Stimulated activated CD8-positive, alpha-beta memory T cell treated with anti-CD3 and anti-CD28 coated beads, Interleukin-15, amount 100 ng/mL, for 4 hours (primary cell): ENCODE results near the gene TSPOAP1.

Source experiments
- DNase-seq, 2 donors: peaks; one replicate each; pipeline ENCODE4 v3.0.0-alpha.2; 2020; ENCODE audit warnings: low read depth in 2 of 2

The TSPOAP1 gene

GRCh38 chr17:58304750-58305486 lies 23.7 kb downstream of the TSPOAP1 start:
- DNase-seq = no peak

- no peak for DNase-seq
Measured at GRCh38 chr17:58303971-58304749, 24.4 kb downstream of the TSPOAP1 start.

DNA sequence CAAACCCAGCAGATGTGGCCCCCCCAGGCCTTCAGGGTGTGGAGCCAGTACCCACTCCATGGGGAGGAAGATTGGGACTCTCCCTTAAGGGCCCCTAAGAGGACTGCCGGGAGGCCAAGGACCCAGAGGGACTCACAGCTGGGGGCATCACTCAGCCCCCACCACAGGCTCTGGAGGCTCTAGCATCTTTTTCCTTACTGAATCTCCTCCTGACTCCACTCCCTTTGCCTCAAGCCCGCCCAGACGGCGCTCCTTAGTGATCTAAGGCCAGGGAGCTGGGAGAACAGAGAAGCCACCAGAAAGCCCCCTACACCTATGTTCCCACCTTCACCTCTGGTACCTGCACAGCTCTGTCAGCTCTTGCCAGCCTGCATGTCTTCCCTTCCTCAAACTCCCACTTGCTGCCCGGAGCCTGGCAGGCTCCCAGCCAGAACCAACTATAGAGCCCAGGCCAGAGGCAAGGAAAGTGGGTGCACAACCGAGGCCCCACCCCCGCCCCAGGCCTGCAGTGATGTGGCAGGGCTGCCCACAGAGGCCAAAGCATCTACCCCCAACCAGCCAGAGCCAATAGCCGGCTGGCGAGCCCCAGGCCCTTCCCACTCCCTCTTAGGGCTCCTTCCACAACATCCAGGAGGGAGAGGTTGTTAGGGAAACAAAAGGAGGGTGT lies 25.5 kb downstream of the TSPOAP1 start:
- no peak for DNase-seq

DNA sequence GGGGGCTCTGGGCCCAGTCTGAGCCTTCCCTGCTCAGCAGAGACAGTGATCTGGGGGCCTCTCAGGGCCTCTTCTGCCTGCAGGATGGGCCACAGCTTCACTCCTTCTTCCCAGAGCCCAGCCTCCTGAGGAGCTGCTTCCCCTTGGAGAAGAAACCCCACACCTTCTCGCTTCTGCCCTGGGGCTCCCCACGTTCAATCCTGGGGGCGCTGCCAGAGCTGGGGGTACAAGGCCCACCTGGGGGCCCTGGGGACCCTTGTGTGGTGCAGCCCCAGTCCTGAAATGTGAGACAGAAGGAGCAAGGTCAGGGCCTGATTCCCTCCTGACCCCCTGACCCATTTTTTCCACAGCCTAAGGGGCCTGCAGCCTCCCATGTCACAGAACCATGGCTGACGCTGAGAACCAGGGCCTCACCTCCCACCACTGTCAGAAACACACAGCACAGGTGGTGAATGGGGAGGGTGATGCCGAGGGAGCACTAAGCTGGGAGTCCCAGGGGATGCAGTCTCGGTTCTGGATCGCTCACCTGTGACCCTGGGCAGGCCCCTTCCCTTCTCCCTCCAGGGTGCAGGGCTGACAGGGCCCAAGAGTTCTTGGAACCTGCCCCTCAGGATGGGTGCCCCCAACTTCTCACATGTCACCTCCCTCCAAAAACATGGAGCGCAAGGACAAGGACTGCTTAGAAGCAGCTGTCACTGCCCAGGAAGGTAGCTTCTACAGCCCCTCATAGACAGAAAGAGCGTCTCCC lies 26.2 kb downstream of the TSPOAP1 start:
- DNase-seq = no peak

DNA sequence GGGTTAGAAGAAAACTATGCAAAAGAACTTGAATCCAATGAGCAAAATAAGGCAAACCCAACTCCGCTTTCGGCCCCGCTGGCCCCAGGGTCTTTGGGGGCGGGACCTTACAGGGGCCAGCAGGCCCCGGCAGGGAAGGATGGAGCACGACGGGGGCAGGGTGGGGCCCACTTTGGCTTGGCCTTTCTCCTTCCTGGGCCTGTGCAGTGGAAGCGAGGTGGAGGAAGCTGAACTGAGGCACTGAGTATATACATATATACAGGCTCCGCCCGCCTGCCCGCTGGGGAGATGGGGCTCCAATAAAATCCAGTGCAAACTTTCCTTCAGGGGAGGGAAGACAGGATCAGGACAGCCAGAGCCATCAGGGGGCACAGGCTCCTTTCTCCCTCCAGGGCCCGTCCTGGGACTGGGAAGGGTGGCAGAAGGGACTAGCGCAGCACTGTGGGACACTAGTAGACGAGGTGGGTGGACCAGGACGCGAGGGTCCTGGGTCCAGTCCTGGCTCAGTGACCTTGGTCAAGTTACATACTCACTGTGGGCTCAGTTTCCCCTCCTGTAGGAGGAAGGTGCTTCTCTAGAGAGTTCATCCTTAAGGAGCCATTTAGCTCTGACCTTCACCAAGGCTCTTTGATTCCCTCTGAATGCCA lies 27.0 kb downstream of the TSPOAP1 start:
- no peak for DNase-seq

GRCh38 chr17:58300336-58300735 lies 28.3 kb downstream of the TSPOAP1 start:
- DNase-seq = no peak

DNA sequence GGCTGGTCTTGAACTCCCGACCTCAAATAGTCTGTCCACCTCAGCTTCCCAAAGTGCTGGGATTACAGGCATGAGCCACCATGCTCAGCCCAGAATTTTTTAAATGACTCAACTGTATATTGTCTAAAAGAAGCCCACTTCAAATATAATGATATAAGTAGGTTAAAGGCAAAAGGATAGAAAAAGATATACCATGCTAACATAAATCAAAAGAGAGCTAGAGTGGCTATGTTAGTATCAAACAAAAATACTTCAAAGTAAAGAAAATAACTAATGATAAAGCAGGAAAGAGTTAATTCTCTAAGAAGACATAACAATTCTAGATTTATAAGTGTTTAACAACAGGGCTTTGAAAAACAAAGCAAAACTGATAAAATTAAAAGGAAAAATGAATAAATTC lies 34.6 kb downstream of the TSPOAP1 start:
- no peak for DNase-seq

DNA sequence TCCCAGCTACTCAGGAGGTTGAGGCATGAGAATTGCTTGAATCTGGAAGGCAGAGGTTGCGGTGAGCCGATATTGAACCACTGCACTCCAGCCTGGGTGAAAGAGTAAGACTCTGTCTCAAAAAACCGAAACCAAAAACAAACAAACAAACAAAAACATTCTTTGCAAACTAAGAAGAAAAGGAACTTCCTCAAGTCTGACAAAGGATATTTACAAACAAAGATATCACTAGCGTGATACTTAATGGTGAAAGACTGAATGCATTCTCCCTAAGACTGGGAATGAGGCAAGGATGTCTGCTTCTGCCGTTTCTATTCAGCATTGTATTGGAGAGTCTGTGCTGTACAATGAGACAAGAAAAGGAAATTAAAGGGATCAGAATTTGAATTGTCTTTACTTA lies 37.3 kb downstream of the TSPOAP1 start:
- no peak for DNase-seq

- no peak for DNase-seq
Measured at GRCh38 chr17:58289869-58290268, 38.7 kb downstream of the TSPOAP1 start.

DNA sequence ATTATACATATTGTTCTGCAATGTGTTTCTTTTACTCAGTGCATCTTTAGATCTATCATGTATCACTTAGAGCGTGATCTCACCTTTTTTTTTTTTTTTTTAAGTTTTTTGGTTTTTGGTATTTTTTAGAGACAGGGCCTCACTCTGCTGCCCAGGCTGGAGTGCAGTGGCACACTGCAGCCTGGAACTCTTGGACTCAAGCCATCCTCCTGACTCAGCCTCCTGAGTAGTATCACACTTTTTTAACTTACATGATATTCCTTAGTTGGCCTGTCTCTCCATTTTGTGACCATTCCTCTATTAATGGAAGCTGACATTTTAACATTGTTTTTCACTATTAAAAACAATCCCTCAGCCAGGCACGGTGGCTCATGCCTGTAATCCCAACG lies 43.2 kb downstream of the TSPOAP1 start:
- DNase-seq = no peak

DNA sequence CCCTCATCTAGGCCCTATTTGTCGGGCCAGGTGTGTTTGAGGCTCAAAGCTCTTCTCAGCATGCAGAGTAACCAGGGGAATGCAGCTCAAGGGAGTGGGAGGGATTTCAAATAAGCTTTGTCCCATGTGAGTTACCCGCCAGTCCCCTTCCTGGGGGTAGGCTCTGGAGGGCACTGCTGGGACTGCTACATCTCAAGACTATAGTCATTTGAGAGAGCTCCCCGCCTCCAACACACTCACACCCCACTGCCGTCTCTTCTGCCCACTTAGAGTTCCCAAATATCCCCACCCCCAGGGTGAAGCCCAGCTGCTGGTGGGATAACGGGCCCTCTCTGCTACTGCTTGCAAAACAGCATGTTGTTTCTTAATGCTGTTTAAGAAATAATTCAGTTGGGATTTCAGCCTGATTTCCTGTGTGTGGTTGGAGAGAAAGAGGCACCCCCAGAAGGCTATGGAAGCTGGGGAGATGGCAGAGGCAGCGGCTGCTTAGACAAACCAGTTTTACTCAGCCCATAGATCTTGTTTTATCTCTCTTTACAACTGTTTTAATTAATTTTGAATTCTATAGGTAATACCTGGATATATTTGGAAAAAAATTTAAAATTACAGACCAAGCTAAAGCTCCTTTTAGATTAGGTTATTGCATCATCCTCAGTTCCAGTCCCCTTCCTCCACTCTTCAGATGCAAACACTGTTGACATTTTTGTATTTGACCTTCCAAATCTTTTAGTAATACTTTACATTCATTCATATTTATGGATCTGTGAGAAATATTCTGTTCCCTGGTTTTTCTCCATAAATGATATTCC lies 43.8 kb downstream of the TSPOAP1 start:
- no peak for DNase-seq

DNA sequence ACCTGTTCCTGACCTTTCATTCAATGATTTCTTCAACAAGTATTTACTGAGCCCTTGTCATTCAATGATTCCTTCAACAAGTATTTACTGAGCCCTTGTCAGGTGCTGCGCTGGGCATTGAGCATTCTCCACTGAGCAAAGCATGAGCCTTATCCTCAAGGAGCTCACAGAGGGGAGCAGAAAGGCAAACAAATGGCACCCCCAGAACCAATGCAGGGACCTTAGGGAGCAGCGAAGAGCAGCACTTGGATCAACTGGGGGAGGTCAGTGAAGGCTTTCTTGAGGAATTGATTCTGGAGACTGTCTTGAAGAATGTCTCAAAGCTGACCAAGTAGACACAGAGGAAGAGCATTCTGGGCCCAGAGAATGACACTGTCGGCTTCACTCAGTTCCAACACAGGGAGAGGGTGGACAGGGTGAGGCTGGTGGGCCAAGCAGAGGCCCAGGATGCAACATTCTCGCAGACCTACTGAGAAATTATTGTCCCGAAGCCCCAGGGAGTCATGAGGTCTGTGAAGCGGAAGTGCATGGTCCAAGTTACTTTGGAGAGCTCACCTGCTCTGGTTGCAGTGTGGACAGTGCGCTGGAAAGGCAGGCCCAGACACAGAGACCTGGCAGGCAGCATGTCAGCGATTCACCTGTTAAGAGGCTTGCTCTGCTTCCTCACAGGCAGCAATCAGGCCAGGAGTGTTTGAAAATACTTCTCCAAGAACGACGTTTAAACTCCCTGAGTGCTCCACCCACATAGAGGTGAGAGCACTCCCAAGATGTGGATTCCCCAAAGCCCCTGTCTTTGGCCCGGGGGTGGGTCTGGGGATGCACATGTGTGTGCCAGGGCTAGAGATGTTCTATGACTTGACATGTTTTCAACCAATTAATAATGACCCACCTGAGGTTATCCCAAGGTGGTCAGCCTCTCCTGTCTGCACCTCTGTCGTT lies 44.7 kb downstream of the TSPOAP1 start:
- no peak for DNase-seq

DNA sequence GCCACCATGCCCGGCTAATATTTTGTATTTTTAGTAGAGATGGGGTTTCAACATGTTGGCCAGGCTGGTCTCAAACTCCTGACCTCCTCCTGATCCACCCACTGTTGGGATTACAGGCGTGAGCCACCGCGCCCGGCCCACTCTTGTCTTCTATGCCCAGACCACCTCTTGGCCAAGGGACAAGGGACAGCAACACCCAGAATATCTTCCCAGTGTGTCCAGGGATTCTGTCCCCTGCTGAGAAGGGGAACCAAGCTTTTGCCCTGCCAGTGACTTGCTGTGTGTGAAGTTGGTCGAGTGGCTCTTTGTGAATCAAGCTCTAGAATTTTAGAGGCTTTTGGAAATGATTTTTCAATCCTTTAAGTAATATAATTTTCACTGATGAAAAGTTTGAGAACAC lies 46.2 kb downstream of the TSPOAP1 start:
- DNase-seq = no peak

DNA sequence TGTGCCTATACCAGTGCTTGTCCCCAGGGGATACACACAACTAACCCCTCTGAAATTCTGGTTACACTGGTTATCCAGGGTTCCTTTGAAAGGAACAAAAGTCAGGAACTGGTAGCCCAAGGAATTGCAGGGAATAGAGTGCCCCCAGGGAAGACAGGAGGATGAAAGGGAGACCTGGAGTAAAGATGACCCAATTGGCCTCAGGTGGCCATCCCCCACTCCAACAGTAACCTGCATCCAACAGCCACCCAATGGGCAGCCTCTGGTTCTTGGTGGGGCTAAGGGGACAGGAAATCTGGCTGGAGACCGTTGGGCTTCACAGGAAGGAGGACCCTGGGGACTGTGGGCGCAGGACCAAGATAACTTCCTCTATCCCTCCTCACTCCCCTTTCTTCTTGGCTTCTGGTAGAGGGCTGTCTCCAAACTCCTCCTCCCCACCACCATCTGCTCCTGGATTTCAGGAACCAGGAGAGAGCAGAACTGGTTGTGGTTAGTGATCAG lies 47.0 kb downstream of the TSPOAP1 start:
- no peak for DNase-seq

DNA sequence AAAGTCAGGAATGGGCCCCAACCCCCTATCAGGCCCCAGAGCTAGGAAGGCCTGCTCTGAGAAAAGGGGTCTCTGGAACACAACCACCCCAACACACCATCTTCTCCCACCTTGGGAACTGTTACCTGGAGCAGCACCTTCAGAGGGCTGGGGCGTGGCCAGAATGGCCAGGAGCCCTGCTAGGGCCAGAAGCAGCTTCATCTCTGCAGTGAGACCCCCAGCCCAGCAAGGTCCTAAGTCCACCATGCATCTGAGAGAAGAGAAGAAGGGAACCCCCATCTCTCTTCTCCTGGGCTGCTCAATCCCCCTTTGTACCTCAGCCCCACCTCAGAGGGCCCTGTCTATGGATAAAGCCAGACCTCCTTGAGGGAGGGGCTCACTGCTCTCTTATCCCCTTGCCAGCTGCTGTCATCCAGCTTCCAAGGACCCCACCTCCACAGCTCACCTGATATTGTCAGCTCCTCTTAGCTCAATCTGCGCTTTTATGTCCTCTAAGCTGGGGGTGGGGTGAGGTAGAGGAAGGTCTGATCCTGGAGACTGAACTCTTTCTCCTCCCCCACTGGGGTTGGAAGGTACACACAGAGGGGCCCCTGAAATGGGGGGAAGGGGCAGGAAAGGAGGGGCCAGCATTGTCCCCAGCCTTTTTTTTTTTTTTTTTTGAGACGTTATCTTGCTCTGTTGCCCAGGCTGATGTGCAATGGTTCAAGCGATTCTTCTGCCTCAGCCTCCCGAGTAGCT lies 47.9 kb downstream of the TSPOAP1 start, which contains the start of gene MPO:
TSS of gene MPO (minus strand) at position 456 of the 738 bp plus-strand sequence. CDS start at position 279, 177 bp downstream.
- no peak for DNase-seq

- DNase-seq = no peak
Measured at GRCh38 chr17:58279736-58280479, 48.7 kb downstream of the TSPOAP1 start.

- DNase-seq = no peak
Measured at GRCh38 chr17:58279016-58279711, 49.4 kb downstream of the TSPOAP1 start.
